GM23338 (cell line): ENCODE data around the gene NEMP1. TPM values are rescaled to one million over a fixed set of nuclear protein-coding genes. Genes with fewer than 3 reads are reported as not detected.

ENCODE experiments used
- ATAC-seq: fragments of 200-7000 bp; cut with Tn5 transposase; 3 replicates; pipeline ENCODE4 v1.9.1; 2020
- DNase-seq: peaks from one replicate; pipeline ENCODE4 v3.0.0-alpha.2; 2015; ENCODE audit warnings: low spot score
- H2AFZ ChIP-seq: fragments of 200-600 bp; sonication (generic); 2 replicates; pipeline ENCODE4 v1.8.0; 2016; ENCODE audit warnings: antibody characterized with exemption, mild to moderate bottlenecking, moderate library complexity
- H3F3A ChIP-seq: fragments of 200-600 bp; sonication (generic); replicated peaks from 2 replicates; pipeline ENCODE4 v1.8.0; 2017; ENCODE audit warnings: antibody characterized with exemption, mixed run types, low read depth
- H3K27ac ChIP-seq: fragments of 200-600 bp; sonication (generic); 2 replicates; pipeline ENCODE4 v1.6.1; 2016; ENCODE audit warnings: low read depth
- H3K27me3 ChIP-seq: fragments of 200-600 bp; sonication (generic); 2 replicates; pipeline ENCODE4 v1.8.0; 2016; ENCODE audit warnings: mild to moderate bottlenecking, mixed run types, moderate library complexity; ENCODE audit not compliant: insufficient read depth
- H3K36me3 ChIP-seq: fragments of 200-600 bp; sonication (generic); 2 replicates; pipeline ENCODE4 v1.8.0; 2016; ENCODE audit warnings: mild to moderate bottlenecking; ENCODE audit not compliant: insufficient read depth
- H3K4me1 ChIP-seq: fragments of 200-600 bp; sonication (generic); 2 replicates; pipeline ENCODE4 v1.8.0; 2016; ENCODE audit warnings: mild to moderate bottlenecking, moderate library complexity; ENCODE audit not compliant: insufficient read depth
- H3K4me2 ChIP-seq: fragments of 200-600 bp; sonication (generic); 2 replicates; pipeline ENCODE4 v1.7.1; 2017; ENCODE audit warnings: mixed run types
- H3K4me3 ChIP-seq: fragments of 200-600 bp; sonication (generic); 2 replicates; pipeline ENCODE4 v1.6.1; 2016; ENCODE audit warnings: mixed run types
- H3K79me2 ChIP-seq: fragments of 200-600 bp; sonication (generic); replicated peaks from 2 replicates; pipeline ENCODE4 v1.8.0; 2017; ENCODE audit warnings: mild to moderate bottlenecking; ENCODE audit not compliant: insufficient read depth
- H3K9me2 ChIP-seq: fragments of 200-600 bp; sonication (generic); 2 replicates; pipeline ENCODE4 v1.8.0; 2017; ENCODE audit not compliant: insufficient read depth
- H4K20me1 ChIP-seq: fragments of 200-600 bp; sonication (generic); replicated peaks from 2 replicates; pipeline ENCODE4 v1.8.0; 2017; ENCODE audit warnings: mild to moderate bottlenecking; ENCODE audit not compliant: insufficient read depth
- H3K27ac Mint-ChIP-seq: 2 replicates; pipeline ENCODE4 v1.8.0; 2020; ENCODE audit warnings: inconsistent platforms, mild to moderate bottlenecking, moderate library complexity, mixed read lengths
- H3K27me3 Mint-ChIP-seq: 3 replicates; pipeline ENCODE4 v1.8.0; 2022; ENCODE audit warnings: low read depth, mild to moderate bottlenecking, moderate library complexity, mixed read lengths, inconsistent platforms; ENCODE audit not compliant: insufficient read depth, poor library complexity
- H3K36me3 Mint-ChIP-seq: 3 replicates; pipeline ENCODE4 v1.8.0; 2021; ENCODE audit warnings: low read depth, mild to moderate bottlenecking, inconsistent platforms, moderate library complexity, mixed read lengths
- H3K4me1 Mint-ChIP-seq: 3 replicates; pipeline ENCODE4 v1.8.0; 2020; ENCODE audit warnings: mild to moderate bottlenecking, inconsistent platforms, mixed read lengths
- H3K4me3 Mint-ChIP-seq: 3 replicates; pipeline ENCODE4 v1.8.0; 2021; ENCODE audit warnings: moderate library complexity, mild to moderate bottlenecking, inconsistent platforms, mixed read lengths
- H3K9me3 Mint-ChIP-seq: 3 replicates; pipeline ENCODE4 v1.8.0; 2020; ENCODE audit warnings: moderate library complexity, mild to moderate bottlenecking, inconsistent platforms, mixed read lengths
- CREB1 ChIP-seq: fragments of 250-450 bp; sonication (Bioruptor Pico); IDR thresholded peaks from 2 replicates; pipeline ENCODE4 v1.5.0; 2020; ENCODE audit warnings: low read depth, mild to moderate bottlenecking, moderate library complexity
- EZH2 ChIP-seq: fragments of 200-600 bp; sonication (generic); IDR thresholded peaks from one replicate; pipeline ENCODE4 v1.8.0; 2017; ENCODE audit warnings: antibody characterized with exemption, mild to moderate bottlenecking, low read depth; ENCODE audit not compliant: unreplicated experiment
- EZH2phosphoT487 ChIP-seq: fragments of 200-600 bp; sonication (generic); IDR thresholded peaks from one replicate; pipeline ENCODE4 v1.8.1; 2018; ENCODE audit warnings: antibody characterized with exemption; ENCODE audit not compliant: unreplicated experiment
- JUNB ChIP-seq: IDR thresholded peaks from one replicate; pipeline ENCODE4 v1.6.1; 2016; ENCODE audit warnings: antibody characterized with exemption; ENCODE audit not compliant: unreplicated experiment
- NANOG ChIP-seq: IDR thresholded peaks from 2 replicates; pipeline ENCODE4 v1.6.1; 2016; ENCODE audit warnings: antibody characterized with exemption, borderline replicate concordance
- POLR2AphosphoS5 ChIP-seq: IDR thresholded peaks from 2 replicates; pipeline ENCODE4 v1.6.1; 2016; ENCODE audit warnings: antibody characterized with exemption, low read depth
- STAT1 ChIP-seq: IDR thresholded peaks from one replicate; pipeline ENCODE4 v1.6.1; 2016; ENCODE audit warnings: antibody characterized with exemption; ENCODE audit not compliant: unreplicated experiment
- ZNF114 ChIP-seq: fragments of 250-450 bp; sonication (Bioruptor Pico); IDR thresholded peaks from 2 replicates; pipeline ENCODE4 v1.5.0; 2020; ENCODE audit warnings: mild to moderate bottlenecking, moderate library complexity
- ZNF331 ChIP-seq: fragments of 250-450 bp; sonication (Bioruptor Pico); IDR thresholded peaks from 2 replicates; pipeline ENCODE4 v1.5.0; 2020; ENCODE audit warnings: low read depth, mild to moderate bottlenecking, moderate library complexity
- polyA plus RNA-seq: library from polyadenylated mRNA; unstranded; fragments of >200 nt; fragmentation: Nextera tagmentation; extraction: Ambion mirVana; gene quantifications from 2 replicates; pipeline ENCODE4 v1.2.1, GENCODE V29; 2016
- total RNA-seq: library from RNA; depleted of rRNA; stranded (reverse); fragments of >200 nt; shearing (Covaris generic); gene quantifications from 2 replicates; pipeline ENCODE4 v1.2.3, GENCODE V29; 2014
- TF ChIP-seq, protein P1 (sequence below): IDR thresholded peaks from 2 replicates; pipeline ENCODE4 v1.6.1; 2016; ENCODE audit warnings: antibody characterized with exemption
- TF ChIP-seq, protein P2 (sequence below): IDR thresholded peaks from one replicate; pipeline ENCODE4 v1.6.1; 2018; ENCODE audit warnings: antibody characterized with exemption; ENCODE audit not compliant: unreplicated experiment
- TF ChIP-seq, protein P3 (sequence below), 2 experiments: fragments of 200-600 bp in 1 of 2; sonication (generic) in 1 of 2; conservative IDR thresholded peaks; 2 replicates each; pipeline versions ENCODE4 v1.5.1 to v1.6.1; 2016 to 2017; ENCODE audit warnings: antibody characterized with exemption in 2 of 2, low read depth in 2 of 2, mild to moderate bottlenecking in 2 of 2, moderate library complexity in 1 of 2
- TF ChIP-seq, protein P4 (sequence below): fragments of 250-450 bp; sonication (Bioruptor Pico); IDR thresholded peaks from 2 replicates; pipeline ENCODE4 v1.5.0; 2020; ENCODE audit warnings: mild to moderate bottlenecking, moderate library complexity

NEMP1 gene
- total and polyA plus RNA-seq, 2 experiments from 2014 or later = 11.9 to 35.0 TPM

DNA sequence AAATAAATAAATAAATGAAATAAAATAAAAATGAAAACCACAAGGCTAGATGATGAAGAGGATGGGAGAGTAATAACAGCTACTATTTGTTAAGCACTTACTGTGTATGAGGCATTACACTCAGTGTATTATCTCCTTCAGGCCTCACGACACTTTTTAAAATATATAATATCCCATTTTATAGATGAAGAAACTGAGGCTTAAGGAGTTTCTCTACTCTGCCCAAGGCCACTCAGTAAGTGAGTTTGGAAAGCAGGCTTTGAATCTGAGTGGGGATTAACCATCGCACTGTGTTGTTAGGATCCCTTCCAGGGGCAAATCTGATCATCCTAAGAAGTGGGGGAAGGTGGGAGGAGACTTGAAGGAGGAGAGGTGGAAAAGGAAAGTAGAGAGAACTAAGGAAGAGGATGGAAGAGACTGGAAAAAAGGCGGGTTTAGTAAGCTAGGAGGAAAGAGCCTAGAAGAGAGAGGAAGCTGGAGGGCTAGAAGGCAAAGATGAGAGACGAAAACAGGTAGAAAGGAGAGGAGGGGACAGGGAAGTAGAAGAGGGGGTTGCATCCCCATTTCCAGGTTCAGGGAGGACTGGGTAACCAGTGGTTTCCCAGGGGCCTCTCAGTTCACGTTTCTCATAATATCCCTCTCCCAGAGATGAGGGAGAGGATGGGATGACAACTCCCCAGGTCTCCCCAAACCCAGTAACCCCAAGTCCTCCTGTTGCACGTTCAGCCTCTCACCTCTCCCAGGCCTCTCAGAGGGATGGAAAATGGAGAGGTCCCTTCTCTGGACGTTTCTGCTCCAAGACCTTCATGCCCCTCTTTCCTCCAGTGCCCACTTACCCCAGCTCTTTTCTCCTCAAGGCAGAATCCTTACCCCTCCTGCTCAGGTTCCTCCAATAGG lies 30.9 kb upstream of the NEMP1 start:
- H3K4me1 ChIP-seq = peaks cover 20% of the 10 kb centered on the region
- Mint-ChIP-seq H3K27me3 (peaks cover 20% of the 10 kb centered on the region), H3K9me3 (no peaks in the 10 kb centered on the region; the same call in 1 of the 3 replicates), H3K27ac (peak overlapping the region; percentile 99), H3K4me3 (peak overlapping the region; percentile 74), H3K36me3 (peaks cover 25% of the 10 kb centered on the region; the same call in 2 of the 3 replicates), H3K4me1 (peaks cover 31% of the 10 kb centered on the region)
- H3K4me3 ChIP-seq = peak overlapping the region; percentile 49
- TF ChIP-seq, protein P1, sequence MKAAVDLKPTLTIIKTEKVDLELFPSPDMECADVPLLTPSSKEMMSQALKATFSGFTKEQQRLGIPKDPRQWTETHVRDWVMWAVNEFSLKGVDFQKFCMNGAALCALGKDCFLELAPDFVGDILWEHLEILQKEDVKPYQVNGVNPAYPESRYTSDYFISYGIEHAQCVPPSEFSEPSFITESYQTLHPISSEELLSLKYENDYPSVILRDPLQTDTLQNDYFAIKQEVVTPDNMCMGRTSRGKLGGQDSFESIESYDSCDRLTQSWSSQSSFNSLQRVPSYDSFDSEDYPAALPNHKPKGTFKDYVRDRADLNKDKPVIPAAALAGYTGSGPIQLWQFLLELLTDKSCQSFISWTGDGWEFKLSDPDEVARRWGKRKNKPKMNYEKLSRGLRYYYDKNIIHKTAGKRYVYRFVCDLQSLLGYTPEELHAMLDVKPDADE = no peak
- TF ChIP-seq, protein P2, sequence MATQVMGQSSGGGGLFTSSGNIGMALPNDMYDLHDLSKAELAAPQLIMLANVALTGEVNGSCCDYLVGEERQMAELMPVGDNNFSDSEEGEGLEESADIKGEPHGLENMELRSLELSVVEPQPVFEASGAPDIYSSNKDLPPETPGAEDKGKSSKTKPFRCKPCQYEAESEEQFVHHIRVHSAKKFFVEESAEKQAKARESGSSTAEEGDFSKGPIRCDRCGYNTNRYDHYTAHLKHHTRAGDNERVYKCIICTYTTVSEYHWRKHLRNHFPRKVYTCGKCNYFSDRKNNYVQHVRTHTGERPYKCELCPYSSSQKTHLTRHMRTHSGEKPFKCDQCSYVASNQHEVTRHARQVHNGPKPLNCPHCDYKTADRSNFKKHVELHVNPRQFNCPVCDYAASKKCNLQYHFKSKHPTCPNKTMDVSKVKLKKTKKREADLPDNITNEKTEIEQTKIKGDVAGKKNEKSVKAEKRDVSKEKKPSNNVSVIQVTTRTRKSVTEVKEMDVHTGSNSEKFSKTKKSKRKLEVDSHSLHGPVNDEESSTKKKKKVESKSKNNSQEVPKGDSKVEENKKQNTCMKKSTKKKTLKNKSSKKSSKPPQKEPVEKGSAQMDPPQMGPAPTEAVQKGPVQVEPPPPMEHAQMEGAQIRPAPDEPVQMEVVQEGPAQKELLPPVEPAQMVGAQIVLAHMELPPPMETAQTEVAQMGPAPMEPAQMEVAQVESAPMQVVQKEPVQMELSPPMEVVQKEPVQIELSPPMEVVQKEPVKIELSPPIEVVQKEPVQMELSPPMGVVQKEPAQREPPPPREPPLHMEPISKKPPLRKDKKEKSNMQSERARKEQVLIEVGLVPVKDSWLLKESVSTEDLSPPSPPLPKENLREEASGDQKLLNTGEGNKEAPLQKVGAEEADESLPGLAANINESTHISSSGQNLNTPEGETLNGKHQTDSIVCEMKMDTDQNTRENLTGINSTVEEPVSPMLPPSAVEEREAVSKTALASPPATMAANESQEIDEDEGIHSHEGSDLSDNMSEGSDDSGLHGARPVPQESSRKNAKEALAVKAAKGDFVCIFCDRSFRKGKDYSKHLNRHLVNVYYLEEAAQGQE = no peak
- TF ChIP-seq, protein P3, sequence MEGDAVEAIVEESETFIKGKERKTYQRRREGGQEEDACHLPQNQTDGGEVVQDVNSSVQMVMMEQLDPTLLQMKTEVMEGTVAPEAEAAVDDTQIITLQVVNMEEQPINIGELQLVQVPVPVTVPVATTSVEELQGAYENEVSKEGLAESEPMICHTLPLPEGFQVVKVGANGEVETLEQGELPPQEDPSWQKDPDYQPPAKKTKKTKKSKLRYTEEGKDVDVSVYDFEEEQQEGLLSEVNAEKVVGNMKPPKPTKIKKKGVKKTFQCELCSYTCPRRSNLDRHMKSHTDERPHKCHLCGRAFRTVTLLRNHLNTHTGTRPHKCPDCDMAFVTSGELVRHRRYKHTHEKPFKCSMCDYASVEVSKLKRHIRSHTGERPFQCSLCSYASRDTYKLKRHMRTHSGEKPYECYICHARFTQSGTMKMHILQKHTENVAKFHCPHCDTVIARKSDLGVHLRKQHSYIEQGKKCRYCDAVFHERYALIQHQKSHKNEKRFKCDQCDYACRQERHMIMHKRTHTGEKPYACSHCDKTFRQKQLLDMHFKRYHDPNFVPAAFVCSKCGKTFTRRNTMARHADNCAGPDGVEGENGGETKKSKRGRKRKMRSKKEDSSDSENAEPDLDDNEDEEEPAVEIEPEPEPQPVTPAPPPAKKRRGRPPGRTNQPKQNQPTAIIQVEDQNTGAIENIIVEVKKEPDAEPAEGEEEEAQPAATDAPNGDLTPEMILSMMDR (conservative IDR thresholded peaks at IDR 0.05; ENCODE audit: low read depth in 2 of 2) = no peak
- TF ChIP-seq ZNF331 (CRISPR knock-in tag) (no peak), NANOG (no peak), CREB1 (CRISPR knock-in tag) (no peak), STAT1 (no peak), ZNF114 (CRISPR knock-in tag) (no peak), POLR2AphosphoS5 (no peak), JUNB (no peak), EZH2phosphoT487 (no peak), EZH2 (no peak)
- TF ChIP-seq, protein P4, sequence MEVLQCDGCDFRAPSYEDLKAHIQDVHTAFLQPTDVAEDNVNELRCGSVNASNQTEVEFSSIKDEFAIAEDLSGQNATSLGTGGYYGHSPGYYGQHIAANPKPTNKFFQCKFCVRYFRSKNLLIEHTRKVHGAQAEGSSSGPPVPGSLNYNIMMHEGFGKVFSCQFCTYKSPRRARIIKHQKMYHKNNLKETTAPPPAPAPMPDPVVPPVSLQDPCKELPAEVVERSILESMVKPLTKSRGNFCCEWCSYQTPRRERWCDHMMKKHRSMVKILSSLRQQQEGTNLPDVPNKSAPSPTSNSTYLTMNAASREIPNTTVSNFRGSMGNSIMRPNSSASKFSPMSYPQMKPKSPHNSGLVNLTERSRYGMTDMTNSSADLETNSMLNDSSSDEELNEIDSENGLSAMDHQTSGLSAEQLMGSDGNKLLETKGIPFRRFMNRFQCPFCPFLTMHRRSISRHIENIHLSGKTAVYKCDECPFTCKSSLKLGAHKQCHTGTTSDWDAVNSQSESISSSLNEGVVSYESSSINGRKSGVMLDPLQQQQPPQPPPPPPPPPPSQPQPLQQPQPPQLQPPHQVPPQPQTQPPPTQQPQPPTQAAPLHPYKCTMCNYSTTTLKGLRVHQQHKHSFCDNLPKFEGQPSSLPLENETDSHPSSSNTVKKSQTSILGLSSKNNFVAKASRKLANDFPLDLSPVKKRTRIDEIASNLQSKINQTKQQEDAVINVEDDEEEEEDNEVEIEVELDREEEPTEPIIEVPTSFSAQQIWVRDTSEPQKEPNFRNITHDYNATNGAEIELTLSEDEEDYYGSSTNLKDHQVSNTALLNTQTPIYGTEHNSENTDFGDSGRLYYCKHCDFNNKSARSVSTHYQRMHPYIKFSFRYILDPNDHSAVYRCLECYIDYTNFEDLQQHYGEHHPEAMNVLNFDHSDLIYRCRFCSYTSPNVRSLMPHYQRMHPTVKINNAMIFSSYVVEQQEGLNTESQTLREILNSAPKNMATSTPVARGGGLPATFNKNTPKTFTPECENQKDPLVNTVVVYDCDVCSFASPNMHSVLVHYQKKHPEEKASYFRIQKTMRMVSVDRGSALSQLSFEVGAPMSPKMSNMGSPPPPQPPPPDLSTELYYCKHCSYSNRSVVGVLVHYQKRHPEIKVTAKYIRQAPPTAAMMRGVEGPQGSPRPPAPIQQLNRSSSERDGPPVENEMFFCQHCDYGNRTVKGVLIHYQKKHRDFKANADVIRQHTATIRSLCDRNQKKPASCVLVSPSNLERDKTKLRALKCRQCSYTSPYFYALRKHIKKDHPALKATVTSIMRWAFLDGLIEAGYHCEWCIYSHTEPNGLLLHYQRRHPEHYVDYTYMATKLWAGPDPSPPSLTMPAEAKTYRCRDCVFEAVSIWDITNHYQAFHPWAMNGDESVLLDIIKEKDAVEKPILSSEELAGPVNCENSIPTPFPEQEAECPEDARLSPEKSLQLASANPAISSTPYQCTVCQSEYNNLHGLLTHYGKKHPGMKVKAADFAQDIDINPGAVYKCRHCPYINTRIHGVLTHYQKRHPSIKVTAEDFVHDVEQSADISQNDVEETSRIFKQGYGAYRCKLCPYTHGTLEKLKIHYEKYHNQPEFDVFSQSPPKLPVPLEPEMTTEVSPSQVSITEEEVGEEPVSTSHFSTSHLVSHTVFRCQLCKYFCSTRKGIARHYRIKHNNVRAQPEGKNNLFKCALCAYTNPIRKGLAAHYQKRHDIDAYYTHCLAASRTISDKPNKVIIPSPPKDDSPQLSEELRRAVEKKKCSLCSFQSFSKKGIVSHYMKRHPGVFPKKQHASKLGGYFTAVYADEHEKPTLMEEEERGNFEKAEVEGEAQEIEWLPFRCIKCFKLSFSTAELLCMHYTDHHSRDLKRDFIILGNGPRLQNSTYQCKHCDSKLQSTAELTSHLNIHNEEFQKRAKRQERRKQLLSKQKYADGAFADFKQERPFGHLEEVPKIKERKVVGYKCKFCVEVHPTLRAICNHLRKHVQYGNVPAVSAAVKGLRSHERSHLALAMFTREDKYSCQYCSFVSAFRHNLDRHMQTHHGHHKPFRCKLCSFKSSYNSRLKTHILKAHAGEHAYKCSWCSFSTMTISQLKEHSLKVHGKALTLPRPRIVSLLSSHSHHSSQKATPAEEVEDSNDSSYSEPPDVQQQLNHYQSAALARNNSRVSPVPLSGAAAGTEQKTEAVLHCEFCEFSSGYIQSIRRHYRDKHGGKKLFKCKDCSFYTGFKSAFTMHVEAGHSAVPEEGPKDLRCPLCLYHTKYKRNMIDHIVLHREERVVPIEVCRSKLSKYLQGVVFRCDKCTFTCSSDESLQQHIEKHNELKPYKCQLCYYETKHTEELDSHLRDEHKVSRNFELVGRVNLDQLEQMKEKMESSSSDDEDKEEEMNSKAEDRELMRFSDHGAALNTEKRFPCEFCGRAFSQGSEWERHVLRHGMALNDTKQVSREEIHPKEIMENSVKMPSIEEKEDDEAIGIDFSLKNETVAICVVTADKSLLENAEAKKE (CRISPR knock-in tag) = no peak
- no peaks in the 10 kb centered on the region for H3K27me3 ChIP-seq
- no peaks in the 10 kb centered on the region for H3K9me2 ChIP-seq
- H3K79me2 ChIP-seq = peaks cover 9% of the 10 kb centered on the region
- H4K20me1 ChIP-seq = no peaks in the 10 kb centered on the region
- no peak for ATAC-seq
- DNase-seq = no peak
- H3F3A ChIP-seq = peaks cover 6% of the 10 kb centered on the region
- H3K36me3 ChIP-seq = no peaks in the 10 kb centered on the region
- H3K27ac ChIP-seq = peak overlapping the region; percentile 79; the same call in 1 of the 2 replicates
- H3K4me2 ChIP-seq = peak overlapping the region; percentile 75
- H2AFZ ChIP-seq = 0 out of 2 replicates have a peak overlapping the region, but pooled peaks have one; percentile 16
